ENCODE results near the gene ABTB2. TPM values are rescaled to one million over a fixed set of nuclear protein-coding genes. Genes with fewer than 3 reads are reported as not detected.

Gene ABTB2
- polyA plus RNA-seq, 1 of the 3 experiments (the other 2 are of a cell fraction) = 7.8 TPM

DNA sequence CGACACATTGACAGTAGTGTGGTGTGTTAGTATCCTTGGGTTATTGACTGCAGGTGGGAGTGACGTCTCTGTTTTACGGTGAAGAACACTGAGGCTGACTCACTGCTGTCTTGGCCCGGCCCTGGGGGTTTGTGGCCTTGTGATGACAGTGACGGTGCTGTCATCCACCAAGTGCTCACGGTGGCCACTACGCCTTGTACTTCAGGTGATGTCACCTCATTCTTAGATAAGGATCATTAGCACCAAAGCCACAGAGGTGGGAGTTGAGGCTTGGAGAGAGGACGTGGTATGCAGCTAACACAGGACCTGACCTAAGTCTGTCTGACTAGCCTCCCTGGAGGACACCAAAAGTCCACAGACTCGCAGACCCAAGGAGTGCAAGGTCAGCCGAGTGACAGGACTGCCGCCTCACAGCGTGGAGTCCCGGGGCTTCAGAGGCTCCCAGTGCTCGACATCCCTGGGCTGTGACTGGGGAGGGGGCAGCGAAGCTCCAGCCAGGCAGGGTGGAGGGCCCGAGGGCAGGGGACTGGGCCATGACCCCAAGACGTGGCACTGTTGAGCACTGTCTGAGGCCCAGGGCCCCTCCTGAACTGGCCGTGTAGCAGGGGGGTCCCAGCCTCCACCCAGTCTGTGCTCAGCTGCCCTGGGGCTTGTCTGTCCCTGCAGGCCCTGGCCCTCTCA is 195.9 kb downstream of the ABTB2 start (continued):
- TF ChIP-seq, protein P1, sequence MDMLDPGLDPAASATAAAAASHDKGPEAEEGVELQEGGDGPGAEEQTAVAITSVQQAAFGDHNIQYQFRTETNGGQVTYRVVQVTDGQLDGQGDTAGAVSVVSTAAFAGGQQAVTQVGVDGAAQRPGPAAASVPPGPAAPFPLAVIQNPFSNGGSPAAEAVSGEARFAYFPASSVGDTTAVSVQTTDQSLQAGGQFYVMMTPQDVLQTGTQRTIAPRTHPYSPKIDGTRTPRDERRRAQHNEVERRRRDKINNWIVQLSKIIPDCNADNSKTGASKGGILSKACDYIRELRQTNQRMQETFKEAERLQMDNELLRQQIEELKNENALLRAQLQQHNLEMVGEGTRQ (IDR thresholded peaks at IDR 0.05; ENCODE audit: borderline replicate concordance, low read depth, low read length) = no peak
- no peak for TF ChIP-seq RFX5 (IDR thresholded peaks at IDR 0.05; ENCODE audit: low read length)
- no peak for TF ChIP-seq RAD21 (IDR thresholded peaks at IDR 0.05; ENCODE audit: low read length)

DNA sequence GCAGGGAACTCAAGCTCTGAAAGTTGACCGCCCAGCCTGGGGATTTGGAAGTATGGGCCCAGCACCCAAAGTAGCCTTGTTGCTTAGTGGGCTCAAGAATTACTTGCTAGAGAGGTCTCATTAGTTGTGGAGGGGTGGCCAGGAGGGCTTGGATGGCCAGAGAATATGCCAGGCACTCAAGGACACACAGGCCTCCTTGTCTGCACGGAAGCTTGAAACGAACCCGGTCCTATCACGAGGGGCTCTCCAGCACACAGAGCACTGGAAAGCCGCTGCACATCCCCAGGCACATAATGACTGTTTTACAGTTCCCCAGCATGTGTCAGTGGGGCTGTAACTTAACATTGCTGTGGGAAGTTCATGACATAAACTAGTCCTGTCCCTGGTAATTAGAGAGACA is 196.4 kb downstream of the ABTB2 start:
- no peak overlapping the region for H3K9ac ChIP-seq
- no peak overlapping the region; a peak in 1 of 4 replicates for H3K27ac ChIP-seq (ENCODE audit: low read depth in 2 of 2, low read length in 1 of 2)
- H3K9me2 ChIP-seq = no peaks in the 10 kb centered on the region
- ChIA-PET POLR2A (interaction anchor here (0.9 to 1.7 kb wide), 5 partner anchors 11 to 108 kb away, joined by 3 to 6 read pairs (median 4); partner anchors contain the start of gene NAT10), CTCF (interaction anchor here (0.7 to 9.4 kb wide), 7 partner anchors 9 to 331 kb away, joined by 3 to 51 read pairs (median 3); no protein-coding TSS in a partner anchor)
- H3K4me1 ChIP-seq (ENCODE audit: control insufficient read depth in 1 of 2, insufficient read depth in 2 of 2, low read depth in 1 of 2, low read length in 1 of 2) = peaks cover 0 to 59% of the 10 kb centered on the region in 2 experiments; a peak in 1 of 4 replicates
- H3K36me3 ChIP-seq (replicated peaks in 1 of 2; ENCODE audit: control insufficient read depth in 1 of 2, insufficient read depth in 2 of 2, low read length in 1 of 2) = peaks cover 0 to 19% of the 10 kb centered on the region in 2 experiments
- DNase-seq = no peak
- no peak overlapping the region for H3K4me2 ChIP-seq
- no peak overlapping the region for H3K4me3 ChIP-seq (ENCODE audit: low read depth in 2 of 2, low read length in 1 of 2)
- H4K20me1 ChIP-seq (ENCODE audit: insufficient read depth) = no peaks in the 10 kb centered on the region
- no peaks in the 10 kb centered on the region for H3K27me3 ChIP-seq (ENCODE audit: insufficient read depth)
- no peak overlapping the region for H2AFZ ChIP-seq (ENCODE audit: low read depth)
- TF ChIP-seq CHD2 (IDR thresholded peaks at IDR 0.05; ENCODE audit: low read length, partially characterized antibody) (no peak), GABPA (IDR thresholded peaks at IDR 0.05; ENCODE audit: low read depth) (no peak)
- H3K79me2 ChIP-seq (ENCODE audit: insufficient read depth) = no peaks in the 10 kb centered on the region
- H3K9me3 ChIP-seq = no peaks in the 10 kb centered on the region
- WGBS (ENCODE audit: low lambda C conversion rate) = 95% methylated on average over 2 of the region's 6 CpGs
- no peaks in the 10 kb centered on the region for H3F3A ChIP-seq (replicated peaks; ENCODE audit: insufficient read depth)

DNA sequence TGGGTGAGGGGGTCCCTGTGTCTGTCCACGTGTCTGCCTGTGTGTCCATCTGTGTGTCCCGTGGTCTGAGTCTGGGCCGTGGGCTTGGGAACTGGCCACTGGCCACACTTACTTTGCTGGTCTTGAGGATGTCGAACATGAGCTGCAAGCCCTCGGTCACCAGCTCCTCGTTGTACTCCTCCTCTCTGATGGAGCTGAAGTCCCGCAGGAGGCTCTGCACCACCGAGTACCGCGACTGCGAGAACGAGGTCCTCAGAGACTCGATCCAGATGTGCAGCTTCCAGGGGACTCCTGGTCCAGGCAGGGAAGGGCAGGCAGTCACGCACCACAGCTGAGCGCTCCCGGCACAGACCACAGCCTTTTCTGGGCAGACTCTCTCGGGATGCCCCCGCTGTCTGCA is 197.0 kb downstream of the ABTB2 start:
- no peaks in the 10 kb centered on the region for H3K79me2 ChIP-seq (ENCODE audit: insufficient read depth)
- no peaks in the 10 kb centered on the region for H3F3A ChIP-seq (replicated peaks; ENCODE audit: insufficient read depth)
- peaks cover 0 to 22% of the 10 kb centered on the region in 2 experiments for H3K36me3 ChIP-seq (replicated peaks in 1 of 2; ENCODE audit: control insufficient read depth in 1 of 2, insufficient read depth in 2 of 2, low read length in 1 of 2)
- no peaks in the 10 kb centered on the region for H3K9me2 ChIP-seq
- H3K4me2 ChIP-seq = no peak overlapping the region
- no peaks in the 10 kb centered on the region for H3K27me3 ChIP-seq (ENCODE audit: insufficient read depth)
- no peak overlapping the region for H2AFZ ChIP-seq (ENCODE audit: low read depth)
- TF ChIP-seq FOXM1 (IDR thresholded peaks at IDR 0.05; ENCODE audit: low read depth) = no peak
- no peak overlapping the region for H3K9ac ChIP-seq
- H3K9me3 ChIP-seq = no peaks in the 10 kb centered on the region
- H3K4me1 ChIP-seq (ENCODE audit: control insufficient read depth in 1 of 2, insufficient read depth in 2 of 2, low read depth in 1 of 2, low read length in 1 of 2) = peaks cover 0 to 54% of the 10 kb centered on the region in 2 experiments; a peak in 1 of 4 replicates
- H4K20me1 ChIP-seq (ENCODE audit: insufficient read depth) = no peaks in the 10 kb centered on the region
- POLR2A ChIA-PET = interaction anchor here (0.6 to 1.7 kb wide), 6 partner anchors 11 to 205 kb away, joined by 3 to 6 read pairs (median 4); partner anchors contain the start of gene NAT10
- peak overlapping the region in 1 of 2 experiments; percentile 91; a peak in 2 of 4 replicates for H3K27ac ChIP-seq (ENCODE audit: low read depth in 2 of 2, low read length in 1 of 2)
- H3K4me3 ChIP-seq (ENCODE audit: low read depth in 2 of 2, low read length in 1 of 2) = no peak overlapping the region
- CTCF ChIA-PET = interaction anchor here (0.7 to 9.4 kb wide), 6 partner anchors 9 to 332 kb away, joined by 3 to 51 read pairs (median 5); no protein-coding TSS in a partner anchor
- 73% methylated on average over 16 of the region's 18 CpGs for WGBS (ENCODE audit: low lambda C conversion rate)
- peak; percentile 76 for DNase-seq

All from SK-N-SH (cell line).